ENCODE measurements around the gene UBL5.
A peak's percentile ranks its signal among the peaks of the same experiment; 100 is the strongest.

UBL5 gene

GRCh38 chr19:9857076-9857721 lies 29.5 kb downstream of the UBL5 start:
- DNase-seq, result no peak

GRCh38 chr19:9857920-9858746 lies 30.4 kb downstream of the UBL5 start:
- no peak for DNase-seq

GRCh38 chr19:9858766-9859165 lies 31.0 kb downstream of the UBL5 start:
- no peak for DNase-seq

GRCh38 chr19:9860407-9860806 lies 32.7 kb downstream of the UBL5 start:
- no peak for DNase-seq

GRCh38 chr19:9861503-9861902 lies 33.8 kb downstream of the UBL5 start:
- no peak for DNase-seq

GRCh38 chr19:9862938-9863337 lies 35.2 kb downstream of the UBL5 start:
- DNase-seq, result no peak

- DNase-seq, result no peak
Measured at GRCh38 chr19:9863759-9864158, 36.0 kb downstream of the UBL5 start.

- DNase-seq, result no peak
Measured at GRCh38 chr19:9865732-9866501, 38.2 kb downstream of the UBL5 start.

GRCh38 chr19:9868983-9869617 lies 41.4 kb downstream of the UBL5 start:
- no peak for DNase-seq

- DNase-seq, result no peak
Measured at GRCh38 chr19:9871626-9872338, 44.1 kb downstream of the UBL5 start.

- no peak for DNase-seq
Measured at GRCh38 chr19:9872618-9873242, 45.0 kb downstream of the UBL5 start.

GRCh38 chr19:9875031-9875627 lies 47.4 kb downstream of the UBL5 start:
- no peak for DNase-seq

GRCh38 chr19:9875796-9876195 lies 48.1 kb downstream of the UBL5 start:
- no peak for DNase-seq

- DNase-seq, result no peak
Measured at GRCh38 chr19:9877780-9878510, 50.2 kb downstream of the UBL5 start.

GRCh38 chr19:9878511-9879196 lies 50.9 kb downstream of the UBL5 start:
- peak; percentile 3 for DNase-seq
